SK-N-SH (cell line): ENCODE data around the gene ASIC1. TPM values are rescaled to one million over a fixed set of nuclear protein-coding genes. Genes with fewer than 3 reads are reported as not detected.
A peak's percentile ranks its signal among the peaks of the same experiment; 100 is the strongest.

Experiments
- CTCF ChIA-PET: fragments of 300-600, 350-600 bp; formaldehyde crosslinking; extraction: SDS; loops from one replicate; lab custom pipeline; 2021; lab: Yijun Ruan, JAX
- POLR2A ChIA-PET: fragments of 350-600 bp; sonication (Branson Sonifier 250); formaldehyde crosslinking; extraction: SDS; loops from one replicate; lab custom pipeline; 2020; ENCODE audit warnings: antibody characterized with exemption, inconsistent platforms; lab: Yijun Ruan, JAX
- DNase-seq: peaks from one replicate; pipeline ENCODE4 v3.0.0; 2012
- H2AFZ ChIP-seq: fragments of 200-600 bp; sonication (generic); 2 replicates; pipeline ENCODE4 v1.8.1; 2016; ENCODE audit warnings: antibody characterized with exemption, mild to moderate bottlenecking, low read depth
- H3F3A ChIP-seq: fragments of 200-600 bp; sonication (generic); replicated peaks from 2 replicates; pipeline ENCODE3; 2016; ENCODE audit warnings: antibody characterized with exemption, mild to moderate bottlenecking; ENCODE audit not compliant: insufficient read depth
- H3K27ac ChIP-seq, 2 experiments: fragments of 200-500 bp in 1 of 2; fragments of 200-600 bp in 1 of 2; sonication (Bioruptor generic) in 1 of 2; sonication (generic), shearing (Covaris generic) in 1 of 2; 2 replicates each; pipeline versions ENCODE4 v1.5.1 to v1.6.1; 2014 to 2016; ENCODE audit warnings: low read depth in 2 of 2, inconsistent platforms in 1 of 2, low read length in 1 of 2, mild to moderate bottlenecking in 1 of 2, mixed read lengths in 1 of 2
- H3K27me3 ChIP-seq: fragments of 200-600 bp; sonication (generic), shearing (Covaris generic); 2 replicates; pipeline ENCODE4 v1.6.1; 2016; ENCODE audit warnings: mixed run types; ENCODE audit not compliant: insufficient read depth
- H3K36me3 ChIP-seq, 2 experiments: fragments of 200-500 bp in 1 of 2; fragments of 200-600 bp in 1 of 2; sonication (Bioruptor generic) in 1 of 2; sonication (generic) in 1 of 2; replicated peaks in 1 of 2; 2 replicates each; pipeline versions ENCODE3 to v1.5.1; 2014 to 2016; ENCODE audit warnings: low read length in 1 of 2, mild to moderate bottlenecking in 1 of 2; ENCODE audit not compliant: insufficient read depth in 2 of 2, control insufficient read depth in 1 of 2
- H3K4me1 ChIP-seq, 2 experiments: fragments of 200-500 bp in 1 of 2; fragments of 200-600 bp in 1 of 2; sonication (Bioruptor generic) in 1 of 2; sonication (generic), shearing (Covaris generic) in 1 of 2; 2 replicates each; pipeline versions ENCODE4 v1.5.1 to v1.6.1; 2014 to 2016; ENCODE audit warnings: low read depth in 1 of 2, low read length in 1 of 2, mixed run types in 1 of 2; ENCODE audit not compliant: insufficient read depth in 2 of 2, control insufficient read depth in 1 of 2
- H3K4me2 ChIP-seq: fragments of 200-600 bp; sonication (generic), shearing (Covaris generic); 2 replicates; pipeline ENCODE4 v1.6.1; 2017; ENCODE audit warnings: mixed run types
- H3K4me3 ChIP-seq, 2 experiments: fragments of 200-500 bp in 1 of 2; fragments of 200-600 bp in 1 of 2; sonication (Bioruptor generic) in 1 of 2; sonication (generic), shearing (Covaris generic) in 1 of 2; 2 replicates each; pipeline versions ENCODE4 v1.5.1 to v1.8.1; 2014 to 2016; ENCODE audit warnings: low read depth in 2 of 2, inconsistent platforms in 1 of 2, low read length in 1 of 2, mild to moderate bottlenecking in 1 of 2, mixed read lengths in 1 of 2, moderate library complexity in 1 of 2
- H3K79me2 ChIP-seq: fragments of 200-600 bp; sonication (generic); 2 replicates; pipeline ENCODE4 v1.8.1; 2017; ENCODE audit warnings: mild to moderate bottlenecking; ENCODE audit not compliant: insufficient read depth
- H3K9ac ChIP-seq: fragments of 200-600 bp; sonication (generic); 2 replicates; pipeline ENCODE4 v1.6.1; 2017; ENCODE audit warnings: mixed run types
- H3K9me2 ChIP-seq: fragments of 200-600 bp; sonication (generic); 2 replicates; pipeline ENCODE4 v1.6.1; 2017; ENCODE audit warnings: mixed run types
- H3K9me3 ChIP-seq: fragments of 200-600 bp; sonication (generic); 2 replicates; pipeline ENCODE4 v1.6.1; 2017; ENCODE audit warnings: mixed run types, mild to moderate bottlenecking, moderate library complexity
- H4K20me1 ChIP-seq: fragments of 200-600 bp; sonication (generic); 2 replicates; pipeline ENCODE4 v1.6.1; 2017; ENCODE audit warnings: mild to moderate bottlenecking, mixed run types; ENCODE audit not compliant: insufficient read depth
- ELF1 ChIP-seq: IDR thresholded peaks from 2 replicates; pipeline ENCODE4 v1.4.0; 2012
- EP300 ChIP-seq, 2 experiments: IDR thresholded peaks; 2 replicates each; pipeline versions ENCODE4 v1.4.0 to v1.6.1; 2012; ENCODE audit warnings: borderline replicate concordance in 1 of 2, low read depth in 1 of 2, low read length in 1 of 2
- EZH2phosphoT487 ChIP-seq: fragments of 200-600 bp; sonication (generic); IDR thresholded peaks from 2 replicates; pipeline ENCODE4 v1.6.1; 2017; ENCODE audit warnings: low read depth, mixed run types, mild to moderate bottlenecking, antibody characterized with exemption, moderate library complexity, borderline replicate concordance
- MXI1 ChIP-seq: IDR thresholded peaks from 2 replicates; pipeline ENCODE4 v1.6.1; 2012; ENCODE audit warnings: mild to moderate bottlenecking, low read depth, low read length, improper control_type of control experiment
- RCOR1 ChIP-seq: fragments of 150-350 bp; IDR thresholded peaks from 2 replicates; pipeline ENCODE4 v1.6.1; 2017; ENCODE audit warnings: antibody characterized with exemption, low read length
- SIN3A ChIP-seq: IDR thresholded peaks from 2 replicates; pipeline ENCODE4 v1.6.1; 2012; ENCODE audit warnings: low read depth, mild to moderate bottlenecking, low read length, moderate library complexity, borderline replicate concordance
- SMC3 ChIP-seq: IDR thresholded peaks from 2 replicates; pipeline ENCODE4 v1.6.1; 2012; ENCODE audit warnings: low read depth, low read length, improper control_type of control experiment
- TAF1 ChIP-seq: IDR thresholded peaks from 2 replicates; pipeline ENCODE4 v1.6.1; 2012; ENCODE audit warnings: low read depth, mild to moderate bottlenecking, low read length, moderate library complexity, borderline replicate concordance
- TCF12 ChIP-seq: IDR thresholded peaks from 2 replicates; pipeline ENCODE4 v1.4.0; 2012
- YY1 ChIP-seq: IDR thresholded peaks from 2 replicates; pipeline ENCODE4 v1.4.0; 2012; ENCODE audit warnings: low read depth, mild to moderate bottlenecking
- WGBS: methylation state at CpG from one replicate; pipeline ENCODE4 v1.1.6; 2017; ENCODE audit warnings: low lambda C conversion rate; 5-methylcytosine and 5-hydroxymethylcytosine counted together
- polyA plus RNA-seq, 3 experiments: library from polyadenylated mRNA; depleted of rRNA; stranded (reverse); fragments of >200 nt; gene quantifications; 2 replicates each; pipeline ENCODE4 v1.2.3, GENCODE V29; 2012
- TF ChIP-seq, protein P1 (sequence below): IDR thresholded peaks from 2 replicates; pipeline ENCODE4; 2012
- TF ChIP-seq, protein P2 (sequence below): IDR thresholded peaks from 2 replicates; pipeline ENCODE4 v1.6.1; 2012; ENCODE audit warnings: mild to moderate bottlenecking, low read depth, low read length, moderate library complexity
- TF ChIP-seq, protein P3 (sequence below): fragments of 200-600 bp; sonication (generic); IDR thresholded peaks from 2 replicates; pipeline ENCODE4 v1.6.1; 2017; ENCODE audit warnings: antibody characterized with exemption, mild to moderate bottlenecking, moderate library complexity

Gene ASIC1
- polyA plus RNA-seq, 1 of the 3 experiments (the other 2 are of a cell fraction) = 28.4 TPM

DNA sequence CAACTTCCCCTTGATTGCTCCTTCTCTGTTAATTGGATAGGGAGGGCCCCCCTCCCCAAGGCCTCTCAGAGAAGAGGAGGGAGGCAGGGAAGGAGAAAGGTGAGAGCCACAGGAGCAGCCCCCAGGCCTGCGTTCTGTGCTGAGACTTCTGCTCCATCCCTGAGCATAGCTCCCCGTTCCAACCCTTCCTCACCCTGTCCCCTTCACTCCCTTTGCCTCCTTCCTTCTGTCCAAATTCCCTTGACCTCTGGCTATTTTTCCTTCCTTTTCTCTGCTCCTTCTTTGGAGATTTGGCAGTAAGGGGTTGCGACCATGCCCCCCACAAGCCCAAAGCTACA is 788 bp upstream of the ASIC1 start:
- CTCF ChIA-PET = interaction anchor here (0.7 to 37.6 kb wide), 33 partner anchors 12 to 307 kb away, joined by 3 to 1401 read pairs (median 6); partner anchors contain the start of genes AQP5, AQP6, COX14 and RACGAP1
- H3K9me2 ChIP-seq = no peaks in the 10 kb centered on the region
- POLR2A ChIA-PET = interaction anchor here (0.7 to 1.0 kb wide), 2 partner anchors 73 to 88 kb away, joined by 3 read pairs; no protein-coding TSS in a partner anchor
- 83% methylated on average over 3 of the region's 3 CpGs for WGBS
- H3K4me1 ChIP-seq = peaks cover 7 to 29% of the 10 kb centered on the region in 2 experiments; a peak in 2 of 4 replicates
- peak overlapping the region; percentile 63; the same call in 1 of the 2 replicates for H3K9ac ChIP-seq
- no peaks in the 10 kb centered on the region for H3K9me3 ChIP-seq
- peak overlapping the region; percentile 64 to 71 for H3K4me3 ChIP-seq
- H2AFZ ChIP-seq = peak overlapping the region; percentile 84; the same call in 1 of the 2 replicates
- no peaks in the 10 kb centered on the region for H4K20me1 ChIP-seq
- no peak overlapping the region for H3K27ac ChIP-seq
- H3K79me2 ChIP-seq = no peaks in the 10 kb centered on the region
- H3F3A ChIP-seq = peaks cover 7% of the 10 kb centered on the region
- TF ChIP-seq TAF1 (no peak), RCOR1 (no peak), ELF1 (no peak), TCF12 (no peak), YY1 (no peak), SMC3 (no peak), EP300 (IDR thresholded peaks at IDR 0.05; ENCODE audit: borderline replicate concordance in 1 of 2, low read depth in 1 of 2, low read length in 1 of 2) (no peak), MXI1 (no peak), SIN3A (no peak), EZH2phosphoT487 (no peak)
- TF ChIP-seq, protein P1, sequence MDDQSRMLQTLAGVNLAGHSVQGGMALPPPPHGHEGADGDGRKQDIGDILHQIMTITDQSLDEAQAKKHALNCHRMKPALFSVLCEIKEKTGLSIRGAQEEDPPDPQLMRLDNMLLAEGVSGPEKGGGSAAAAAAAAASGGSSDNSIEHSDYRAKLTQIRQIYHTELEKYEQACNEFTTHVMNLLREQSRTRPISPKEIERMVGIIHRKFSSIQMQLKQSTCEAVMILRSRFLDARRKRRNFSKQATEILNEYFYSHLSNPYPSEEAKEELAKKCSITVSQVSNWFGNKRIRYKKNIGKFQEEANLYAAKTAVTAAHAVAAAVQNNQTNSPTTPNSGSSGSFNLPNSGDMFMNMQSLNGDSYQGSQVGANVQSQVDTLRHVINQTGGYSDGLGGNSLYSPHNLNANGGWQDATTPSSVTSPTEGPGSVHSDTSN = no peak
- TF ChIP-seq, protein P2, sequence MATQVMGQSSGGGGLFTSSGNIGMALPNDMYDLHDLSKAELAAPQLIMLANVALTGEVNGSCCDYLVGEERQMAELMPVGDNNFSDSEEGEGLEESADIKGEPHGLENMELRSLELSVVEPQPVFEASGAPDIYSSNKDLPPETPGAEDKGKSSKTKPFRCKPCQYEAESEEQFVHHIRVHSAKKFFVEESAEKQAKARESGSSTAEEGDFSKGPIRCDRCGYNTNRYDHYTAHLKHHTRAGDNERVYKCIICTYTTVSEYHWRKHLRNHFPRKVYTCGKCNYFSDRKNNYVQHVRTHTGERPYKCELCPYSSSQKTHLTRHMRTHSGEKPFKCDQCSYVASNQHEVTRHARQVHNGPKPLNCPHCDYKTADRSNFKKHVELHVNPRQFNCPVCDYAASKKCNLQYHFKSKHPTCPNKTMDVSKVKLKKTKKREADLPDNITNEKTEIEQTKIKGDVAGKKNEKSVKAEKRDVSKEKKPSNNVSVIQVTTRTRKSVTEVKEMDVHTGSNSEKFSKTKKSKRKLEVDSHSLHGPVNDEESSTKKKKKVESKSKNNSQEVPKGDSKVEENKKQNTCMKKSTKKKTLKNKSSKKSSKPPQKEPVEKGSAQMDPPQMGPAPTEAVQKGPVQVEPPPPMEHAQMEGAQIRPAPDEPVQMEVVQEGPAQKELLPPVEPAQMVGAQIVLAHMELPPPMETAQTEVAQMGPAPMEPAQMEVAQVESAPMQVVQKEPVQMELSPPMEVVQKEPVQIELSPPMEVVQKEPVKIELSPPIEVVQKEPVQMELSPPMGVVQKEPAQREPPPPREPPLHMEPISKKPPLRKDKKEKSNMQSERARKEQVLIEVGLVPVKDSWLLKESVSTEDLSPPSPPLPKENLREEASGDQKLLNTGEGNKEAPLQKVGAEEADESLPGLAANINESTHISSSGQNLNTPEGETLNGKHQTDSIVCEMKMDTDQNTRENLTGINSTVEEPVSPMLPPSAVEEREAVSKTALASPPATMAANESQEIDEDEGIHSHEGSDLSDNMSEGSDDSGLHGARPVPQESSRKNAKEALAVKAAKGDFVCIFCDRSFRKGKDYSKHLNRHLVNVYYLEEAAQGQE = no peak
- TF ChIP-seq, protein P3, sequence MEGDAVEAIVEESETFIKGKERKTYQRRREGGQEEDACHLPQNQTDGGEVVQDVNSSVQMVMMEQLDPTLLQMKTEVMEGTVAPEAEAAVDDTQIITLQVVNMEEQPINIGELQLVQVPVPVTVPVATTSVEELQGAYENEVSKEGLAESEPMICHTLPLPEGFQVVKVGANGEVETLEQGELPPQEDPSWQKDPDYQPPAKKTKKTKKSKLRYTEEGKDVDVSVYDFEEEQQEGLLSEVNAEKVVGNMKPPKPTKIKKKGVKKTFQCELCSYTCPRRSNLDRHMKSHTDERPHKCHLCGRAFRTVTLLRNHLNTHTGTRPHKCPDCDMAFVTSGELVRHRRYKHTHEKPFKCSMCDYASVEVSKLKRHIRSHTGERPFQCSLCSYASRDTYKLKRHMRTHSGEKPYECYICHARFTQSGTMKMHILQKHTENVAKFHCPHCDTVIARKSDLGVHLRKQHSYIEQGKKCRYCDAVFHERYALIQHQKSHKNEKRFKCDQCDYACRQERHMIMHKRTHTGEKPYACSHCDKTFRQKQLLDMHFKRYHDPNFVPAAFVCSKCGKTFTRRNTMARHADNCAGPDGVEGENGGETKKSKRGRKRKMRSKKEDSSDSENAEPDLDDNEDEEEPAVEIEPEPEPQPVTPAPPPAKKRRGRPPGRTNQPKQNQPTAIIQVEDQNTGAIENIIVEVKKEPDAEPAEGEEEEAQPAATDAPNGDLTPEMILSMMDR = no peak
- H3K27me3 ChIP-seq = peaks cover 7% of the 10 kb centered on the region
- DNase-seq = no peak
- peaks cover 0 to 4% of the 10 kb centered on the region in 2 experiments for H3K36me3 ChIP-seq
- peak overlapping the region; percentile 77 for H3K4me2 ChIP-seq
